ENCODE measurements around the gene EYA2.

- no peak for TF ChIP-seq ARNT (IDR thresholded peaks at IDR 0.05)
- TF ChIP-seq CTBP1 (IDR thresholded peaks at IDR 0.05; ENCODE audit: borderline replicate concordance): no peak
- no peak for TF ChIP-seq HDGF (IDR thresholded peaks at IDR 0.05; ENCODE audit: borderline replicate concordance)
- TF ChIP-seq TARDBP (IDR thresholded peaks at IDR 0.05): no peak
- TF ChIP-seq PKNOX1 (IDR thresholded peaks at IDR 0.05): no peak
Measured at GRCh38 chr20:46935394-46936017, 40.9 kb downstream of the EYA2 start.

Measured in HEK293T (cell line).